Stimulated activated effector memory CD8-positive, alpha-beta T cell treated with anti-CD3 and anti-CD28 coated beads, Interleukin-12 subunit alpha, Interleukin-12 subunit beta, amount 100 ng/mL, for 72 hours (primary cell): ENCODE data around the gene TLE3.

Source experiments
- ATAC-seq: fragments of 150-1000 bp; cut with Tn5 transposase; 2 replicates; pipeline ENCODE4 v1.10.0; 2021
- DNase-seq, 2 donors: peaks; one replicate each; pipeline ENCODE4 v3.0.0; 2021 to 2022; ENCODE audit warnings: low spot score in 2 of 2
- H3K27ac Mint-ChIP-seq: one replicate; pipeline ENCODE4 v1.8.0; 2022; ENCODE audit warnings: mild to moderate bottlenecking, mixed read lengths
- H3K36me3 Mint-ChIP-seq: one replicate; pipeline ENCODE4 v1.8.0; 2022; ENCODE audit warnings: mild to moderate bottlenecking, mixed read lengths
- H3K4me1 Mint-ChIP-seq: one replicate; pipeline ENCODE4 v1.8.0; 2022; ENCODE audit warnings: mixed read lengths
- H3K4me3 Mint-ChIP-seq: one replicate; pipeline ENCODE4 v1.8.0; 2022; ENCODE audit warnings: mild to moderate bottlenecking, mixed read lengths
- H3K9me3 Mint-ChIP-seq: one replicate; pipeline ENCODE4 v1.8.0; 2022; ENCODE audit warnings: mixed read lengths

TLE3 gene

GRCh38 chr15:70132571-70132970, 34.9 kb upstream of the TLE3 start:
- DNase-seq = no peak
- Mint-ChIP-seq H3K4me1 (peaks cover 12% of the 10 kb centered on the region), H3K36me3 (no peaks in the 10 kb centered on the region), H3K9me3 (no peaks in the 10 kb centered on the region), H3K4me3 (no peak overlapping the region), H3K27ac (no peak overlapping the region)
- ATAC-seq = no peak

- Mint-ChIP-seq H3K27ac (no peak overlapping the region), H3K4me3 (no peak overlapping the region), H3K36me3 (no peaks in the 10 kb centered on the region), H3K4me1 (peaks cover 12% of the 10 kb centered on the region), H3K9me3 (no peaks in the 10 kb centered on the region)
- DNase-seq (no peak), ATAC-seq (no peak)
These were observed 34.4 kb upstream of the TLE3 start for GRCh38 chr15:70132139-70132538.

- Mint-ChIP-seq H3K4me3 (no peak overlapping the region), H3K9me3 (no peaks in the 10 kb centered on the region), H3K36me3 (no peaks in the 10 kb centered on the region), H3K4me1 (peaks cover 19% of the 10 kb centered on the region), H3K27ac (no peak overlapping the region)
- DNase-seq (no peak), ATAC-seq (peak; percentile 66)
These were observed 30.9 kb upstream of the TLE3 start for GRCh38 chr15:70128414-70129140.

- Mint-ChIP-seq H3K4me1 (peaks cover 19% of the 10 kb centered on the region), H3K4me3 (no peak overlapping the region), H3K27ac (no peak overlapping the region), H3K9me3 (no peaks in the 10 kb centered on the region), H3K36me3 (no peaks in the 10 kb centered on the region)
- DNase-seq = no peak
- ATAC-seq = peak; percentile 58
These were observed 30.2 kb upstream of the TLE3 start for GRCh38 chr15:70127770-70128413.

GRCh38 chr15:70127288-70127746, 29.6 kb upstream of the TLE3 start:
- H3K9me3 Mint-ChIP-seq = no peaks in the 10 kb centered on the region
- no peaks in the 10 kb centered on the region for H3K36me3 Mint-ChIP-seq
- H3K4me3 Mint-ChIP-seq = no peak overlapping the region
- no peak for DNase-seq
- peaks cover 22% of the 10 kb centered on the region for H3K4me1 Mint-ChIP-seq
- H3K27ac Mint-ChIP-seq = no peak overlapping the region
- ATAC-seq = no peak

GRCh38 chr15:70126362-70126761, 28.6 kb upstream of the TLE3 start:
- no peaks in the 10 kb centered on the region for H3K36me3 Mint-ChIP-seq
- DNase-seq = no peak

GRCh38 chr15:70125605-70126004, 27.9 kb upstream of the TLE3 start:
- DNase-seq (no peak), ATAC-seq (no peak)
- H3K9me3 Mint-ChIP-seq = no peaks in the 10 kb centered on the region
- H3K27ac Mint-ChIP-seq = no peak overlapping the region
- peaks cover 24% of the 10 kb centered on the region for H3K4me1 Mint-ChIP-seq
- H3K36me3 Mint-ChIP-seq = no peaks in the 10 kb centered on the region
- H3K4me3 Mint-ChIP-seq = no peak overlapping the region

More at GRCh38 chr15:70126362-70126761, 28.6 kb upstream of the TLE3 start:
- no peak for ATAC-seq
- Mint-ChIP-seq H3K27ac (no peak overlapping the region), H3K4me1 (peaks cover 24% of the 10 kb centered on the region), H3K9me3 (no peaks in the 10 kb centered on the region), H3K4me3 (no peak overlapping the region)

- no peak for ATAC-seq
- Mint-ChIP-seq H3K4me3 (no peak overlapping the region), H3K36me3 (no peaks in the 10 kb centered on the region), H3K4me1 (peaks cover 13% of the 10 kb centered on the region), H3K9me3 (no peaks in the 10 kb centered on the region), H3K27ac (no peak overlapping the region)
- DNase-seq = no peak
These were observed 24.0 kb upstream of the TLE3 start for GRCh38 chr15:70121624-70122302.

- H3K36me3 Mint-ChIP-seq = no peaks in the 10 kb centered on the region
- H3K9me3 Mint-ChIP-seq = no peaks in the 10 kb centered on the region
- H3K4me1 Mint-ChIP-seq = peaks cover 12% of the 10 kb centered on the region
- H3K4me3 Mint-ChIP-seq = no peak overlapping the region
- peak overlapping the region; percentile 63 for H3K27ac Mint-ChIP-seq
- ATAC-seq (peak; percentile 14), DNase-seq (no peak)
These were observed 23.4 kb upstream of the TLE3 start for GRCh38 chr15:70120958-70121623.

- no peak overlapping the region for H3K4me3 Mint-ChIP-seq
- H3K4me1 Mint-ChIP-seq = peaks cover 6% of the 10 kb centered on the region
- H3K27ac Mint-ChIP-seq = no peak overlapping the region
- no peaks in the 10 kb centered on the region for H3K36me3 Mint-ChIP-seq
- H3K9me3 Mint-ChIP-seq = no peaks in the 10 kb centered on the region
- no peak for ATAC-seq
- DNase-seq = no peak
These were observed 22.3 kb upstream of the TLE3 start for GRCh38 chr15:70119911-70120508.

- ATAC-seq (no peak), DNase-seq (no peak)
- Mint-ChIP-seq H3K4me1 (peaks cover 6% of the 10 kb centered on the region), H3K36me3 (no peaks in the 10 kb centered on the region), H3K27ac (no peak overlapping the region), H3K4me3 (no peak overlapping the region), H3K9me3 (no peaks in the 10 kb centered on the region)
These were observed 20.9 kb upstream of the TLE3 start for GRCh38 chr15:70118599-70118998.

- Mint-ChIP-seq H3K4me1 (peaks cover 5% of the 10 kb centered on the region), H3K27ac (no peak overlapping the region), H3K36me3 (no peaks in the 10 kb centered on the region), H3K9me3 (no peaks in the 10 kb centered on the region), H3K4me3 (no peak overlapping the region)
- ATAC-seq (no peak), DNase-seq (no peak)
These were observed 18.6 kb upstream of the TLE3 start for GRCh38 chr15:70116317-70116716.

GRCh38 chr15:70114221-70114620, 16.5 kb upstream of the TLE3 start:
- no peak for ATAC-seq
- peaks cover 5% of the 10 kb centered on the region for H3K4me1 Mint-ChIP-seq
- no peak overlapping the region for H3K27ac Mint-ChIP-seq

GRCh38 chr15:70113304-70113700, 15.6 kb upstream of the TLE3 start:
- no peak overlapping the region for H3K27ac Mint-ChIP-seq
- H3K36me3 Mint-ChIP-seq = no peaks in the 10 kb centered on the region
- no peak for ATAC-seq
- no peak for DNase-seq
- H3K4me3 Mint-ChIP-seq = no peak overlapping the region
- no peaks in the 10 kb centered on the region for H3K9me3 Mint-ChIP-seq
- H3K4me1 Mint-ChIP-seq = peaks cover 5% of the 10 kb centered on the region

More at GRCh38 chr15:70114221-70114620, 16.5 kb upstream of the TLE3 start:
- H3K36me3 Mint-ChIP-seq = no peaks in the 10 kb centered on the region
- DNase-seq = no peak
- no peak overlapping the region for H3K4me3 Mint-ChIP-seq
- no peaks in the 10 kb centered on the region for H3K9me3 Mint-ChIP-seq
